H1 (cell line): ENCODE results near the gene DUSP12. TPM values are rescaled to one million over a fixed set of nuclear protein-coding genes. Genes with fewer than 3 reads are reported as not detected.

Experiments
- BACH1 ChIP-seq: IDR thresholded peaks from 2 replicates; pipeline ENCODE4 v1.6.1; 2012; ENCODE audit warnings: low read length, improper control_type of control experiment
- RNF2 ChIP-seq: fragments of 200-900, 300-1000 bp; sonication (generic); IDR thresholded peaks from 2 replicates; pipeline ENCODE4 v1.7.1; 2016; ENCODE audit warnings: borderline replicate concordance, low read depth, mild to moderate bottlenecking, antibody characterized with exemption, low read length; ENCODE audit not compliant: poor library complexity, severe bottlenecking; ENCODE audit errors: missing control alignments
- SIN3A ChIP-seq, 2 experiments: IDR thresholded peaks in 1 of 2; conservative IDR thresholded peaks in 1 of 2; 2 replicates each; pipeline ENCODE4 v1.6.1; 2011 to 2012; ENCODE audit warnings: low read length in 2 of 2, improper control_type of control experiment in 1 of 2, low read depth in 1 of 2, mild to moderate bottlenecking in 1 of 2
- SIX5 ChIP-seq: IDR thresholded peaks from 2 replicates; pipeline ENCODE4 v1.6.1; 2011; ENCODE audit warnings: mild to moderate bottlenecking, low read depth, low read length
- SRF ChIP-seq: IDR thresholded peaks from 2 replicates; pipeline ENCODE4 v1.6.1; 2011; ENCODE audit warnings: mild to moderate bottlenecking, low read depth, low read length, moderate library complexity
- polyA plus RNA-seq, 7 experiments: library from polyadenylated mRNA; depleted of rRNA in 3 of 7; stranded (reverse) in 5 of 7; unstranded in 2 of 7; fragments of >200 nt in 5 of 7; fragments of 200-250 nt in 2 of 7; gene quantifications; 1 replicate in 5 of 7; 2 replicates in 1 of 7; 4 replicates in 1 of 7; pipeline versions ENCODE4 v1.2.1 to v1.2.3, GENCODE V29; 2011 to 2013; ENCODE audit warnings: missing spikeins in 2 of 7, mixed read lengths in 2 of 7
- total RNA-seq: library from RNA; stranded (reverse); fragmentation: NEBNext Ultra II Directional; extraction: Animal tissue kit (Norgen Biotek cat#: 25700); gene quantifications from 2 replicates; pipeline ENCODE4 v1.2.1, GENCODE V29; 2021
- TF ChIP-seq, protein P1 (sequence below): IDR thresholded peaks from 2 replicates; pipeline ENCODE4 v1.6.1; 2012; ENCODE audit warnings: inconsistent platforms

The DUSP12 gene
- total and polyA plus RNA-seq, 2 of the 8 experiments (the other 6 are each of a cell fraction or from before 2014, with no cell fraction given) = 27.6 to 33.9 TPM

DNA sequence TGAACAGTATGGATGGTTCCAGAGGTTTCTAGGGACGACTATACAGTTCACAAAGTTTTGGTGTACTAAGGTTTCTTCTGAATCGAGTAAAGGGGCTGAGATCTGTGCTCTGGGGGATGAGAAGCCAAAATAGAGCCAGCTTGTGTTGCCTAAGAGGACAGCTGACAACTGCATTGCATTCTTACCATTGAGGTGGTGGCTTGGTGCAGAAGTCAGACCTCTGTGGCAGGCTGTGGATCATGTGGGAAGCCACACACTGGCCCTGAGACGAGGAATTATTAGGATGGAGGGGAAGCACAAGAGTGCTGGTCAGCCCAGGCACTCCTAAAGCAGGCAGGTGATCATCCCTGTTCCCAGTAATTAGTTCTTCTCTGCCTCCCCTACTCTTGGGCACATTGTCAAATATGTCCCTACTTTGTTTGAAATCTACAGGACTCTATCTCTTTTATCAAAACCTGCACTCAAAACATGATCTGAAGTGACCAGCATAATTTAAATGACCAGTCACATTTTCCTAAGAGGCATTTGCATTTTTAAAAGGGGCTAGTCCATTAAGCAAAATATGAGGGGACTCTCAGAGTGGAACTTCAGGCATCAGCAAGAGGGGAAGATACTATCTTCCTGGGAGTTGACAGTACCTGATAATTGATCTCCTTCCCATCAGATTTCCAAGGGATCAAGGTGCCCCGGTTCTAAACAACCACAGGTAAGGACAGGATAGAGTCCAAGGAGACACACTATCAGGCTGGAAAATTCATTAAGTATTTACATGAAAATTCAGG lies 28.4 kb upstream of the DUSP12 start, which contains the start of gene FCRLB (continued):
- TF ChIP-seq SIX5 = no peak
- TF ChIP-seq SIN3A (conservative IDR thresholded peaks at IDR 0.05 in 1 of 2, IDR thresholded peaks at IDR 0.05 in 1 of 2; ENCODE audit: low read depth in 1 of 2, low read length in 2 of 2) = no peak
- no peak for TF ChIP-seq RNF2
- TF ChIP-seq SRF = no peak
- TF ChIP-seq BACH1 = no peak
- TF ChIP-seq, protein P1, sequence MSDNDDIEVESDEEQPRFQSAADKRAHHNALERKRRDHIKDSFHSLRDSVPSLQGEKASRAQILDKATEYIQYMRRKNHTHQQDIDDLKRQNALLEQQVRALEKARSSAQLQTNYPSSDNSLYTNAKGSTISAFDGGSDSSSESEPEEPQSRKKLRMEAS = no peak
- TF ChIP-seq, all 59 proteins: peak for 0
